ENCODE measurements around the gene NEDD8.
A peak's percentile ranks its signal among the peaks of the same experiment; 100 is the strongest.
"Not testable (repeated sequence)": the region's sequence is repeated elsewhere in the genome, so short reads cannot be mapped to it uniquely, and the experiment has no call there.

The NEDD8 gene

DNA sequence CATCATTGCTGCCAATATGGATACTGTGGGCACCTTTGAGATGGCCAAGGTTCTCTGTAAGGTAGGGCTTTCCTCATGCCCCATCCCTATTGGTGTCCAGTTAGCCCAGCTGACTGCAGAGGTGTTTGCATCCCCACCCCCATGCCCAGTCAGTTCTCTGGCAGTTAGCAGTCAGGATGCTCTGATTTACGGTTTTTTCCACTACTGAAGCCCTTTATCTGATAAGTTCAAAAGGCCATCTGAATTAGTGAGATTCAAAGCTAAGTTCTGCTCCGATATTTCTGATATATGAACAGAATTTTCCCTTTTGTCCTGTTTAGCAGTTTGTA lies 1.3 kb upstream of the NEDD8 start:
- no peak for DNase-seq (ENCODE audit: low read depth)
- H3K4me3 ChIP-seq (ENCODE audit: low read length): peak overlapping the region; percentile 96
- TF ChIP-seq, protein P1, sequence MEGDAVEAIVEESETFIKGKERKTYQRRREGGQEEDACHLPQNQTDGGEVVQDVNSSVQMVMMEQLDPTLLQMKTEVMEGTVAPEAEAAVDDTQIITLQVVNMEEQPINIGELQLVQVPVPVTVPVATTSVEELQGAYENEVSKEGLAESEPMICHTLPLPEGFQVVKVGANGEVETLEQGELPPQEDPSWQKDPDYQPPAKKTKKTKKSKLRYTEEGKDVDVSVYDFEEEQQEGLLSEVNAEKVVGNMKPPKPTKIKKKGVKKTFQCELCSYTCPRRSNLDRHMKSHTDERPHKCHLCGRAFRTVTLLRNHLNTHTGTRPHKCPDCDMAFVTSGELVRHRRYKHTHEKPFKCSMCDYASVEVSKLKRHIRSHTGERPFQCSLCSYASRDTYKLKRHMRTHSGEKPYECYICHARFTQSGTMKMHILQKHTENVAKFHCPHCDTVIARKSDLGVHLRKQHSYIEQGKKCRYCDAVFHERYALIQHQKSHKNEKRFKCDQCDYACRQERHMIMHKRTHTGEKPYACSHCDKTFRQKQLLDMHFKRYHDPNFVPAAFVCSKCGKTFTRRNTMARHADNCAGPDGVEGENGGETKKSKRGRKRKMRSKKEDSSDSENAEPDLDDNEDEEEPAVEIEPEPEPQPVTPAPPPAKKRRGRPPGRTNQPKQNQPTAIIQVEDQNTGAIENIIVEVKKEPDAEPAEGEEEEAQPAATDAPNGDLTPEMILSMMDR (conservative IDR thresholded peaks at IDR 0.05; ENCODE audit: low read length): no peak

DNA sequence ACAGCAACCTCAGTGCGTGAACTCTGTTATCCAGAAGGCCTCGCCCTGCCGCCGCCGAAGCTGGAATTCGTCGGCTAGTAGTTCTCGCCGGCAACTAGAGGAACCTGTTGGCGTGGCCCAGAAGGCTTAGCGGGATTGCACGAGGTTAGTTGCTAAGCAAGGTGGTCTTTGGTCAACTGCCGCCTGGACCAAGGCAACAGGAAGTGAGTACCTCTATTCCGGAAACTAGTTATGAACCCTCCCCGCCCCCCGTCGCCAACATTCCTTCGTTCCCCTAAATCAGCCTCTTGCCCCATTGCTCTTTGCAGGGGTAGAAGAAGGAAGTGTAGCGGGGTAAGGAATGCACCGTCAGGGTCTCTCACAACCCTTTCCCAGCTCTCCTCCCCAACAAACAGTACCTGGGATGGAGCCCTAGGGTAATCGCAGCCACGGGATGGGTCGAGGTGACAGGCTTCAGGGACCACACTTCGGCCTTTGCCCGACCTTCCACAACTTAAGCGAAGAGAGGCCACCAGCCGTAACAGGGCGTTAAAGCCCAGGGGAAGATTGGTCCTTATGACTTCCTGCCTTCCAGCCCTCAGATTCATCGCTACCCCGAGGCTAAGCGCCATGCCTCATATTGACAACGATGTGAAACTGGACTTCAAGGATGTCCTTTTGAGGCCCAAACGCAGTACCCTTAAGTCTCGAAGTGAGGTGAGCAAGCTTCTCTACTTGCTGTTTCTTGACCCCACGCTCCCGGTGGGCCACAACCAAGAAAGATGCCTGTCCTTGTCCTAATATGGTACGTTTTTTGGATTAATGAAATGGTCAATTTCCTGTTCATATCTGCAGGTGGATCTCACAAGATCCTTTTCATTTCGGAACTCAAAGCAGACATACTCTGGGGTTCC lies 724 bp upstream of the NEDD8 start, which contains the start of gene GMPR2:
Gene GMPR2, plus strand, starts transcription at position 285 of the 893 bp plus-strand sequence. Its CDS starts 325 bp downstream, at position 610.
- no peak for DNase-seq (ENCODE audit: low read depth)
- H3K4me3 ChIP-seq (ENCODE audit: low read length): peak within 1 kb of the TSS; percentile 96
- TF ChIP-seq, protein P1 (conservative IDR thresholded peaks at IDR 0.05; ENCODE audit: low read length): no peak

DNA sequence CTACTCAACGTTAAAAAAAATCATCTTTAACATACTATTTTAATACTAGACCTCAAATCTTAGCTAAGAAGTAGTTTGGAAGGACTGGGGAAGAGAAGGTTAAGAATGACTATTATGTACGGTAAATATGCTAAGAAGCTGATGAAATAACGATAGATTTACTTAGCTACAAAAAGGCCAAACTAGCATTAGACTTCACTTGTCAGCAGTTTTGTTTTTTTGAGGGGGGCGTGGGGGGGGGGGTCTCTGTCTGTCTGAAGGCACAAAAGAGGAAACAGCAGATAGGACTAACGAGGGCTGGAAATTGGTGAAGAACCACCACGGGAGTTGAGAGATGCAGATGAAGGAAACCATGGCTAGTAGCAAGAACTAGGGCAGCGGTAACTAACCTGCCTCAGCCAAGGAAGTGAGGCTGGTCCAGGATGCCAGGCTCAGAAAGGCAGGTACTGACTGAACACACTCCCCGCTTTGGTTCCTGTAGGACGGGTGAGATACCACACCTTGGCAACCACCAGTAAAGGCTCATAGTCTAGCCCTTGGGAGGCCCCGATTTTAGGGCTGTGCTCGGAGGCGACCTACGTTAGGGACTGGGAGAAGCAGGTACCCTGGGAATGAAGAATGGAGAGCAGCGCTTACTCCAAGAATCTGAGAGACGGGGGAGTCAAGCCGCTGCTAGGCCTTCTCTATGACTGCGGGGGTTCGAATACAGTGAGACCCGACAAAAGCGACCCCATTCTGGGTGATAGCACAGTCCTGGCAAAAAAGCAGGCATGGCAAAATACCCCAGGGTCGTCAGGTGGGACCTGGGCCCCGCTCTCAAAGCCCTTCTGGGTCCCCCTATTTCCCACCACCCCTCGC lies 675 bp downstream of the NEDD8 start:
- no peak for DNase-seq (ENCODE audit: low read depth)
- H3K4me3 ChIP-seq (ENCODE audit: low read length): peak overlapping the region; percentile 96
- TF ChIP-seq, protein P1 (conservative IDR thresholded peaks at IDR 0.05; ENCODE audit: low read length): no peak

DNA sequence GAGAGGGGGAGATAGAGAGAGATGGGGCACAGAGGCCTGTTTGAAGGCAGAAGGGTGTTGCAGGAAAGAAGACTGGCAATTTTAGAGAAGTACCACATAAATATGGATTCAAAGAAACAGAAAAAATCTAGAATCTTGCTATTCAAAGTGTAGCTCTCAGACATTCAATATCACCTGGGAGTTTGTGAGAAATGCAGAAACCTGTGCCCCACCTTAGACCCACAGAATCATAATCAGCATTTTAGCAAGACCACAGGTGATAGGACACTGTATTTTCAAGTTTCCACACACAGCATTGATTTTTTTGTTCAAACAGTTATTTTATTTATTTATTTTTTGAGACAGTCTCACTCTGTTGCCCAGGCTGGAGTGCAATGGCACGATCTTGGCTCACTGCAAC lies 3.3 kb downstream of the NEDD8 start:
- TF ChIP-seq, protein P1 (conservative IDR thresholded peaks at IDR 0.05; ENCODE audit: low read length): no peak
- DNase-seq (ENCODE audit: low read depth): no peak
- no peak overlapping the region for H3K4me3 ChIP-seq (ENCODE audit: low read length)

DNA sequence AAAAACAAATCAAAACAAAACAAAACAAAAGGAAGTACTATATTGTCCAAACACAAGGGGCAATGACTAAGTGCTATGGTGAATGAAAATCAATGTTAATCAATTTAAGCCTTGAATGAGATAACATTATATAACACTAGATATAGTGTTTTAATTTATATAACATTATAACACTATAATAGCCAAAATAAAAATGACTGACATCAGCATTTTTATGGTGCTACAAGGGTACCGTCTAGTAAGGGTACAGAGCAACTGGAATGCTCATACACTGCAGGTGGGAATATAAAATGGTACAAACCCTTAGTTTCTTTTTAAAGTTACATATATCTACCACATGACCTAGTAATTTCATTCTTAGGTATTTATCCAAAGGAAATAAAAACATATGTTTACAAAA lies 5.7 kb downstream of the NEDD8 start:
- no peak for DNase-seq (ENCODE audit: low read depth)
- no peak overlapping the region for H3K4me3 ChIP-seq (ENCODE audit: low read length)
- TF ChIP-seq, protein P1 (conservative IDR thresholded peaks at IDR 0.05; ENCODE audit: low read length): no peak

DNA sequence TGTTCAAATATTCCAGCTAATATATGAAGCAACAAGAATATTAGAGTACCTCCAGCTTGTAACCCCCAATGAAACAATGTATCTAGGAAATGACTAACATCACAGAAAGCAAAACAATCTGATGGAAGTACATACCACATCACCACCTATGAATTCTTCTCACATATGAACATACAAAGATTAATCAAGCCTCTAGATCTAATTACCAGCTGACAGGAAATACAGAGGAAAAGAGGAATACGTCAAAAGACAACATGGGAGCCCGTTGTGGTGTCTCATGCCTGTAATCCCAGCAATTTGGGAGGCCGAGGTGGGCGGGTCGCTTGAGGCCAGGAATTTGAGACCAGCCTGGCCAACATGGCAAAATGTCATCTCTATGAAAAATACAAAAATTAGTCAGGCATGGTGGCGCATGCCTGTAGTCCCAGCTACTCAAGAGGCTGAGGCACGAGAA lies 7.5 kb downstream of the NEDD8 start:
- TF ChIP-seq, protein P1 (conservative IDR thresholded peaks at IDR 0.05; ENCODE audit: low read length): no peak
- H3K4me3 ChIP-seq (ENCODE audit: low read length): no peak overlapping the region
- peak; percentile 98 for DNase-seq (ENCODE audit: low read depth)

DNA sequence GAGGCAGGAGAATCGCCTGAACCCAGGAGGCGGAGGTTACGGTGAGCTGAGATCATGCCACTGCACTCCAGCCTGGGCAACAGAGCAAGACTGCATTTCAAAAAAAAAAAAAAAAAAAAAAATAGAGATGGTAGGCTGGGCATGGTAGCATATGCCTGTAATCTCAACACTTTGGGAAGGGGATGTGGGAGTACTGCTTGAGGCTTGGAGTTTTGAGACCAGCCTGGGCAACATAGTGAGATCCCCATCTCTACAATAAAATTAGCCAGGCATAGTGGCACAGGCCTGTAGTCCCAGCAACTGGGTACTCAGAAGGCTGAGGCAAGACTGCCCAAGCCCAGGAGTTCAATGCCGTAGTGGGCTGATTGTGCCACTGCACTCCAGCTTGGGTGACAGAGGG lies 9.2 kb downstream of the NEDD8 start:
- DNase-seq (ENCODE audit: low read depth); H3K4me3 ChIP-seq (ENCODE audit: low read length): not testable (repeated sequence)

Data from AG10803 (cell line).